HEK293 (cell line): ENCODE measurements around the gene CMTM5.

Experiments used
- CTCF ChIP-seq: fragments of 450-650 bp; formaldehyde crosslinking; IDR thresholded peaks from 2 replicates; pipeline ENCODE4 v1.5.1; 2016; ENCODE audit warnings: missing biosample characterization, missing genetic modification characterization
- YY1 ChIP-seq: fragments of 450-650 bp; formaldehyde crosslinking; IDR thresholded peaks from 2 replicates; pipeline ENCODE4 v1.5.1; 2018; ENCODE audit warnings: missing biosample characterization, missing genetic modification characterization
- ZBTB8A ChIP-seq: fragments of 450-650 bp; formaldehyde crosslinking; IDR thresholded peaks from 2 replicates; pipeline ENCODE4 v1.5.1; 2016; ENCODE audit warnings: missing biosample characterization, missing genetic modification characterization
- ZNF175 ChIP-seq: fragments of 450-650 bp; formaldehyde crosslinking; IDR thresholded peaks from 2 replicates; pipeline ENCODE4 v1.5.1; 2016; ENCODE audit warnings: missing biosample characterization, missing genetic modification characterization
- ZNF23 ChIP-seq: fragments of 450-650 bp; formaldehyde crosslinking; IDR thresholded peaks from 2 replicates; pipeline ENCODE4 v1.5.1; 2016; ENCODE audit warnings: missing biosample characterization, missing genetic modification characterization, borderline replicate concordance
- ZNF274 ChIP-seq, 2 experiments: fragments of 200-500 bp in 1 of 2; fragments of 450-650 bp in 1 of 2; sonication (Bioruptor generic) in 1 of 2; formaldehyde crosslinking in 1 of 2; IDR thresholded peaks; 2 replicates each; pipeline versions ENCODE4 v1.5.1 to v1.6.1; 2014 to 2016; ENCODE audit warnings: borderline replicate concordance in 1 of 2, inconsistent platforms in 1 of 2, low read length in 1 of 2, missing biosample characterization in 1 of 2, missing genetic modification characterization in 1 of 2
- ZNF335 ChIP-seq: fragments of 450-650 bp; formaldehyde crosslinking; conservative IDR thresholded peaks from 2 replicates; pipeline ENCODE4 v1.5.1; 2016; ENCODE audit warnings: missing biosample characterization, missing genetic modification characterization
- ZNF37A ChIP-seq: fragments of 450-650 bp; IDR thresholded peaks from 2 replicates; pipeline ENCODE4 v1.5.1; 2018; ENCODE audit warnings: missing biosample characterization, missing genetic modification characterization
- ZNF394 ChIP-seq: fragments of 450-650 bp; formaldehyde crosslinking; IDR thresholded peaks from 2 replicates; pipeline ENCODE4 v1.5.1; 2016; ENCODE audit warnings: missing biosample characterization, missing genetic modification characterization, mild to moderate bottlenecking, moderate library complexity, borderline replicate concordance
- ZNF426 ChIP-seq: fragments of 450-650 bp; formaldehyde crosslinking; IDR thresholded peaks from 2 replicates; pipeline ENCODE4 v1.5.1; 2017; ENCODE audit warnings: missing biosample characterization, missing genetic modification characterization, mild to moderate bottlenecking, inconsistent platforms, moderate library complexity
- ZNF521 ChIP-seq: fragments of 450-650 bp; formaldehyde crosslinking; IDR thresholded peaks from 2 replicates; pipeline ENCODE4 v1.5.1; 2017; ENCODE audit warnings: missing biosample characterization, mild to moderate bottlenecking, missing genetic modification characterization
- ZNF660 ChIP-seq: fragments of 450-650 bp; IDR thresholded peaks from 2 replicates; pipeline ENCODE4 v1.5.1; 2018; ENCODE audit warnings: missing biosample characterization, mild to moderate bottlenecking, missing genetic modification characterization
- TF ChIP-seq, protein P1 (sequence below): fragments of 450-650 bp; formaldehyde crosslinking; IDR thresholded peaks from 2 replicates; pipeline ENCODE4 v1.5.1; 2016; ENCODE audit warnings: missing biosample characterization, missing genetic modification characterization

DNA sequence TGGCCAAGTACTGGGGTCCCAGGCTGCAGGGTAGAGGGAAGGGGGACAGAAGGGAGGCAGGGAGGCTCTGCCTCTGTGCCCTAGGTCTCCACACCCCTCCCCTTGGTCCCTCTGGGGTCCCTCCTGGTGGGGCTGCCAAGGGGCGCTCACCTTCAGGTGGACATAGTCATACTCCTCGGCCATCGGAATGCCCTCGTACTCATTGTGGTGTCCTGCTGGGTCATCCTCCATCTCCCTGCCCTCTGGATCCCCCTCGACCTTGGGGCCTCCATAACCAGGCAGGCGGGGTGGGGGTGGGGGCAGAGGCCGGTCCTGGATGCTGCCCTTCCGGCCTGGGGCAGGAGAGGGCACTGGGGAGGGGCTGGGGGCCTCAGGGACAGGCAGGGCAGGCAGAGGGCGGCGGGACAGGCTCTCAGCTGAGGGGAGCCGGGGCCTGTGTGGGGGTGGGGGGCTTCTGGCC lies 17.6 kb upstream of the CMTM5 start:
- no peak for TF ChIP-seq CTCF (tag by site-specific recombination)
- no peak for TF ChIP-seq ZNF37A (tag by site-specific recombination)
- TF ChIP-seq ZNF175 (tag by site-specific recombination) = no peak
- TF ChIP-seq ZBTB8A (tag by site-specific recombination) = no peak
- no peak for TF ChIP-seq ZNF274 (IDR thresholded peaks at IDR 0.05; ENCODE audit: low read length)
- no peak for TF ChIP-seq ZNF274 (tag by site-specific recombination; IDR thresholded peaks at IDR 0.05; ENCODE audit: borderline replicate concordance)
- TF ChIP-seq ZNF335 (tag by site-specific recombination) = no peak
- TF ChIP-seq ZNF426 (tag by site-specific recombination) = no peak
- no peak for TF ChIP-seq ZNF394 (tag by site-specific recombination)
- no peak for TF ChIP-seq ZNF23 (tag by site-specific recombination)
- TF ChIP-seq ZNF660 (tag by site-specific recombination) = no peak
- TF ChIP-seq, protein P1, sequence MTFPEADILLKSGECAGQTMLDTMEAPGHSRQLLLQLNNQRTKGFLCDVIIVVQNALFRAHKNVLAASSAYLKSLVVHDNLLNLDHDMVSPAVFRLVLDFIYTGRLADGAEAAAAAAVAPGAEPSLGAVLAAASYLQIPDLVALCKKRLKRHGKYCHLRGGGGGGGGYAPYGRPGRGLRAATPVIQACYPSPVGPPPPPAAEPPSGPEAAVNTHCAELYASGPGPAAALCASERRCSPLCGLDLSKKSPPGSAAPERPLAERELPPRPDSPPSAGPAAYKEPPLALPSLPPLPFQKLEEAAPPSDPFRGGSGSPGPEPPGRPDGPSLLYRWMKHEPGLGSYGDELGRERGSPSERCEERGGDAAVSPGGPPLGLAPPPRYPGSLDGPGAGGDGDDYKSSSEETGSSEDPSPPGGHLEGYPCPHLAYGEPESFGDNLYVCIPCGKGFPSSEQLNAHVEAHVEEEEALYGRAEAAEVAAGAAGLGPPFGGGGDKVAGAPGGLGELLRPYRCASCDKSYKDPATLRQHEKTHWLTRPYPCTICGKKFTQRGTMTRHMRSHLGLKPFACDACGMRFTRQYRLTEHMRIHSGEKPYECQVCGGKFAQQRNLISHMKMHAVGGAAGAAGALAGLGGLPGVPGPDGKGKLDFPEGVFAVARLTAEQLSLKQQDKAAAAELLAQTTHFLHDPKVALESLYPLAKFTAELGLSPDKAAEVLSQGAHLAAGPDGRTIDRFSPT (tag by site-specific recombination) = no peak
- TF ChIP-seq YY1 (tag by site-specific recombination) = no peak
- no peak for TF ChIP-seq ZNF521 (tag by site-specific recombination)
